ENCODE results near the gene DTX1.

Gene DTX1

GRCh38 chr12:113056631-113057488 lies at the start of gene DTX1:
TSS of gene DTX1 (plus strand) at chr12:113056730. CDS start at chr12:113058193, 1,463 bp downstream.
- DNase-seq, result no peak

DNA sequence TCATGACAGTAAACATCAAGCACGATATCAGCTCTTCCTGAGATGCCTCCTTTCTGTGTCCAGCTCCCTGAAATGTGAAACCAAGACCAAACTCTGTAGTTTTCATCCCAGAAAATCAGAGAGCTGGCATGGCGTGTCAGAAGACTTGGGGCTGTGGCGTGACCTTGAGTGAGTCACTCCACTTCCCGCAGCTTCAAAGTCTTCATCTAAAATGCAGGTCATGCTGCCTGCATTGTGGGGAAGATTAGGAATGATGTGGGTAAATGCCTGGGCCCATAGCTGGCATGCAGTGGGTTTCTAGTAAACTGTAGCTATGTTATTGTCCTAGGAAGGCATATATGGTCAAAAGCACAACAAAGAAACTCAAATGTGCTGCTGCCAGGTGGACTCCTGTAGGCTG lies 49.4 kb upstream of the DTX1 start:
- no peak for DNase-seq

DNA sequence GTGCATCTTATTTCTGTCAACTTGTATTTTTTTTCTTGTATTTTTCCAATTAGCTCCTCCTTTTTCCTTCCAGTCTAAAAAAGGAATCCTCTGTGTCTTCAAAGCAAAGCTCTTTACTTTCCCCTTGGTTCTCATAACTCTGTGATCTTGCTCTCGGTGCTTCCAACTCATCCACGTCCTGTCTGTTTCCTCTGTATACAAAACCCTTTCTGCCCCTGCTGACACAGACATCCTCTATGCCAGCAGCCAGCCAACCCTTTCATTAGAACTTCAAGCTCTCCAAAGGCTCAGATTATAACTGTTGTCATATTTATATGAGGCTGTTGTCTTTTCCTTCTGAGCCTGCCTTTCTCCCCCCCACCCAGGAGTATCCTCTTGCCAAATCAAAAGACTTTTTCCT lies 45.8 kb upstream of the DTX1 start:
- DNase-seq, result no peak

DNA sequence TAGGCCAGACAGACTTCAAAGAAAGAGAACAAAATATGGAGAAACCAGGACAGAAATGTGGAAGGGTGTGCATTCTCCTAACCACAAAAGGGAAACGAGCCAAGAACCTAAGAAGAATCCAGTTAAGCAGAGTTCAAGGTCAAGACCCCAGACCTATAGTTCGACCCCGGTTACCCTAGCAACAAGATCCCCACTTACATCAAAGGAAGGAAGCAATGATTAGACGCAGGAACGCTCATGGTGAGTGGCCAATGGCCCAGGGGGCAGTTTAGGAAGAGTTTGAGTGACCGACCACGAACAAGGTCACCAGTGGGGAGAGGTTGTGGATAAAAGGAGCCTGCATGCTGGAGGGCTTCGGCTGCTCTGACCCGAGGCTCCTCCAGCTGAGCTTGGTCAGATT lies 42.0 kb upstream of the DTX1 start:
- DNase-seq, result no peak

DNA sequence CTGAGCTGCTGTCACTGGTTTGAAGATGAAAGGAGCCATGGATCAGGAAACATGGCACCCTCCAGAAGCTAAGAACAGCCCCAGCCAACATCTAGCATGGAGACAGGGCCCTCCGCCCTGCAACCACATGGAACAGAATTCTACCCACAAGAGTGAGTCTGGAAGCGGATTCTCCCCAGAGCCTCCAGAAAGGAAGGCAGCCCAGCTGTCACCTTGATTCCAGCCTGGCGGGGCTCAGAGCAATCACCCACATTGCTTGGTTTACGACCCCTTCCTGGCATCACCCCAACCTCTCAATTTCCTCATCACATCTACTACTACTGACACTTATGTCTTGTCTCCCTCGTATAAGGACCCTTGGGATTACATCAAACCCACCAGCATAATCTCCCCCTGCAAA lies 39.7 kb upstream of the DTX1 start:
- no peak for DNase-seq

DNA sequence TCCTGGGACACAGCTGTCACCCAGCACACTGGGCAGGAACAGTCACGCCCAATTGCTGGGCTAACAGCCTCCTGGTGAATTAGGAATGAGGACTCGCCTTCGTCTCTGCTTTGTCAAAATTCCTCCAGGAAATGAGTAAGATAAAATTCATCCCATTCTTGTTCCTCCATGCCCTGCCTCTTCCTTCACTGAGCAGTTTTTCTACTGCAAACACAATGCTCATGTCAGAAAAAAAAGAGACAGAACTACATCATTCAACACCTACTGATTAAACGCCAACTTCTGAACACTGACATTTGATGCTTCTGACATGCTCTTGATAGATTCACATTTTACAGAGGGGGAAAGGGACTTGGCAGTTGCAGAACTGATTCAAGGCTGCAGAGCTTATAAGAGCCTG lies 37.5 kb upstream of the DTX1 start:
- DNase-seq, result no peak

GRCh38 chr12:113021500-113021899 lies 35.0 kb upstream of the DTX1 start:
- no peak for DNase-seq

DNA sequence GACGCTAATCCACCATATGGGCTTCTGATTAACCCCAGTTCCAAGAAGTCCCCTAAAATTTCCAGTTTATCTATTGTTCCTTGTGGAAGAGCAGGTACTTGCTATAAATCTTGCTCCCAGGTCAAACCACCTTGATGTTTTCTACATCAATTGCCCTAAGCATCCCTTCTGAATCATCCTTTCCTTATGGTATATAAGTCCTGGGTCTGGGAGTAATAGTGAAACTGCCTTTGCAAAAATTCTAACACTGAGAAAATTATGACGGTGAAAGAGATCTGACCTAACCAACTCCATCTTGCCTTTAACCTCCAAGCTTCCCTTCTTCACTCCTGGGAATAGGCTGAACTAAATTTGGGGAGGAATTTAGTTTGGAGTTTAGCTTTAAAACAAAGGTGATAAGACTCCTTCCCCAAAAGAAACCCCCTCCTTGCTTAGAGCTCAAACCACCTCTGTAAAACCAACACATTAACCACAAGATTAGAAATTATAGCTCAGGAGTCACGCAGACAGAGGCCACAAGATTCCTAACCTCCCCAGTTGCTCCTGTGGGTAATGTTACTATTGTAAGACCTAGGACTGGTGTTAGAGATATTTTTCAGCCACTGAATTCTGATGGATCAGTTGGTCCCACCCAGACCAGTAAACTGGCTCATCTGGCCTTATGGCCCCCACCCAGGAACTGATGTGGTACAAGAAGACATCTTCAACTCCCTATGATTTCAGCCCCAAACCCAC lies 33.8 kb upstream of the DTX1 start:
- no peak for DNase-seq

DNA sequence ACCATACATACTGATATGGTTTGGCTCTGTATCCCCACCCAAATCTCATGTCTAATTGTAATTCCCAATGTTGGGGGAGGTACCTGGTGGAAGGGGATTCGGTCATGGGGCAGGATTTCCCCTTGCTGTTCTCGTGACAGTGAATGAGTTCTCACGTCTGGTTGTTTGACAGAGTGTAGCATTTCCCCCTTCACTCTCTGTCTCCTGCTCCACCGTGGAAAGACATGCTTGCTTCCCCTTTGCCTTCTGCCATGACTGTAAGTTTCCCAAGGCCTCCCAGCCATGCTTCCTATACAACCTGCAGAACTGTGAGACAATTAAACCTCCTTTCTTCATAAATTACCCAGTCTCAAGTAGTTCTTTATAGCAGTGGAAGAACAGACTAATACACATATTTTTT lies 28.8 kb upstream of the DTX1 start:
- DNase-seq, result no peak

GRCh38 chr12:113030875-113031525 lies 25.5 kb upstream of the DTX1 start:
- peak; percentile 87 for DNase-seq

DNA sequence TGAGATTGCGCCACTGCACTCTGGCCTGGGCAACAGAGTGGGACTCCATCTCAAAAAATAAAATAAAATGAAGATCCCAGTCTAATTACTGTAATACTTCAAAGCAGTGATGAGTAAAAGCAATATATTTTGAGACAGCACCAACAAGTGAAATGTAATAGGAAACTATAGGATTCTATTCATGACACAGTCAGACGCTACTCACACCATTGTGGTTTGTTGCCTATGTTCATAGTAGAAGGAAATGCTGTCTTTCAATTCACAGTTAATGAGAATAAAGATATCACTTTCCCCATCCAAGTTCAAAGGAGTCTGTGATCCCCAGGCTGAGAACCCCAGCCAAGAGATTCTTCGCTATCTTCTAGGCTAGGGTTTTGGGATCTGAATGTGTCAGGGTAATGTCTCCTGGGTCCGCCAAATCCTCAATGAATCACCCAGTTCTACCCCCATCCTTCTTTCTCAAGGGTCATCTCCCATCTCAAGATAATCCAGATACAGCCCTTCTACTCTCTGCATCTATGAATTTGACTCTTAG lies 16.6 kb upstream of the DTX1 start:
- no peak for DNase-seq

GRCh38 chr12:113040722-113041171 lies 15.8 kb upstream of the DTX1 start:
- peak; percentile 80 for DNase-seq

- no peak for DNase-seq
Observed at GRCh38 chr12:113041560-113041959, 15.0 kb upstream of the DTX1 start.

- no peak for DNase-seq
Observed at GRCh38 chr12:113043240-113043639, 13.3 kb upstream of the DTX1 start.

GRCh38 chr12:113044516-113044915 lies 12.0 kb upstream of the DTX1 start:
- DNase-seq, result no peak

DNA sequence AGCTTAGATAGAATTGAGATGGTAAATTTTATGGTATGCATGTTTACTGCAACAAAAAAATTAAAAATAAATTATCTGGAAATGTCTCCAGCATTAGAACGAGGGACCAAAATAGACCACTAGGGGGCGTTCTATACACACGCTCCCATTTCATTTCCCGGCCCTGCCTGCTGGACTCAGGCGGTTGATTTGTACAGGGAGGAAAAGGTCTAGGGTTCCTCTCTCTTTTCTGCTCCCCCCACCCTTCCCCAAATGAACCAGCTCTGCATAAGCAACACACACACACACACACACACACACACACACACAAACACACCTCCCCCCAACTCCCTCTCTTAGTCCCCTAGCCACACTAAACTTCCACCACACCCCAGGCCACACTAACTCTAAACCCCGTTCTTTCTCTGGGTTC lies 7.8 kb upstream of the DTX1 start:
- no peak for DNase-seq

DNA sequence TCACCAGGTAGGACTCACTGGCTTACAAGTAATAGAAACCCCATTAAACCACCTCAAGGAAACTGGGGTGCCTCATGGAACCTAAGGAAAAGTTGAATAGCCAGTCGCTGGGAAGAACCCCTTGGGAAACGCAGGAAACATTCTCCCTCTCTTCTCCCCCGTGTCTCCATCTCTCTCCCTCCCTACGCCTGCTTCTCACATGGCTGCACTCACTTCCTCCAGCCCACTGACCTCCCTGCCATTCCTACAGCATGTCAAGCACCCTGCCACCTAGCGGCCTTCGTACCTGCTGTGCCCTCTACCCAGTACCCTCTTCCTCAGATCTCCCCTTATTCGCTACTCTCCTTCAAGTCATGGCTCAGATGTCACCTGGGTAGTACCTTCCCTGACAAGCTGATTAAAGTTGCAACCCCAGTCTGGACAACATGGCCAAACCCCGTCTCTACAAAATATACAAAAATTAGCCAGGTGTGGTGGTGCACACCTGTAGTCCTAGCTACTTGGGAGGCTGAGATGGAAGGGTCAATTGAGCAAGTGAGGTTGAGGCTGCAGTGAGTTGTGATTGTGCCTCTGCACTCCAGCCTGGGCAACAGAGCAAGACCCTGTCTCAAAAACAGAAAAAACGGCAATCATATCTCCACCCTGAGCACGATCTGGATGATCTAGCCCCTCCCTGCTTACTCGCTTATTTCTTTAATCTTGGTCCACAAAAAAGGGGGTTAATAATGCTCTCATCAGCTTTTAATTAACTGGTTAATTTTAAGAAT lies 6.4 kb upstream of the DTX1 start:
- peak; percentile 79 for DNase-seq

- DNase-seq, result no peak
Observed at GRCh38 chr12:113050795-113051194, 5.7 kb upstream of the DTX1 start.

- no peak for DNase-seq
Observed at GRCh38 chr12:113051759-113052158, 4.8 kb upstream of the DTX1 start.

GRCh38 chr12:113052326-113052725 lies 4.2 kb upstream of the DTX1 start:
- no peak for DNase-seq

DNA sequence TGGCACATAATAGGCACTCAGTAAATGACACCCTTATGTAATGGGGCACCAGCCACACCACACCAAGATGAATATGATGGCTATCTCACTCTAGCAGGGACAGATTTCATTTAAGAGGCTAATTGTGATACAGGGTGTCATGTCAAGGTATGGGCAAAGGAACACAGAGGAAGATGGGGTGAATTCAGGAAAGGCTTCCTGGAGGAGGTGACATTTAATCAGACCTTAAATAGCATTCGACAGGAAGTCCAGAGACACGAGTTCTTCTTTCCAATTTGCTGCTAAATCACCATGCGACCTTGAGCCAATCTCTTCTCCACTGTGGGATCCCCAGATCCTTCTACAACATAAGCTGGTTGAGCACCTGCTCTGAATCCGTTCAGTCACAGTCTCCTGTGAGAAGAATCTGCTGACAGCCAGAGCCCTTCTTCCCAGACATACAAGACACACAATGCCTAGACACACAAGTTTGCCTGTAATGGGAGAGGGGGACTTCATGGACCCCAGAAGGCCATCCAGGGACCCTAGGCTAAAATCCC lies 1.5 kb upstream of the DTX1 start:
- DNase-seq, result no peak

Data from islet precursor cell (in vitro differentiated cells).